GM12872 (cell line): ENCODE data around the gene MOB1B.

Experiments used
- TF ChIP-seq, protein P1 (sequence below): IDR thresholded peaks from 3 replicates; pipeline ENCODE4 v1.5.1; 2011; ENCODE audit warnings: low read depth, mild to moderate bottlenecking, low read length, moderate library complexity; ENCODE audit not compliant: insufficient read depth

MOB1B gene

DNA sequence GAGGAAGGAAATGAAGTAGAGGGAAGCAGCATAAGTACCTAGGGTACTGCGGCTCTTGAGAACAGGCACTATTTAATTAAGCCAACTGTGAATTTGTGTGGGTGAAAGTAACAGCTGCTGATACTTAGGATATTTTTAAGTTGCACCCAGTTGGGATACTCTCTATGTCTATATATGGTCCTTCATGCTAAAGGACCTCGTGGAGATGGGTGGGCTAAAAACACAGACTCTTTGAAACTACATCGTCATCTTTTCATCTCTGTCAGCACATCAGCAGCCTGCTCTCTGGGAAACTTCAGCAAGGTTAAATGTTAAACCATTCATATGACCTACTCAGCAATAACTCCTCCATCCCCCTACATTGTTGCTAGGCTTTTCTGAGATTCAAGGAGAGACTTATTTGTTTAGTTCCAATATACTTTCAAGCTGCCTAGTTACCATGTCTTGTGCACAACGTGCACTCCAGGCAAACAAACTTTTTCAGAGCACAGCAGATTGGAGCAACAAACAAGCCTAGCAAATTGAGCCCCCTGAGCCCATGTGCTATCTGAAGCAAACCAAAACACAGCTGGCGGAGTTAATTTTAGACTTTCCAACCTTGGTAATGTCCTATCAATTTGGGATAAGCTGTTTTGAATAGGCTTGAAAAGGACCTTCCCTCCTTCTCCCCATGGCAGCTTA is 6.2 kb upstream of the MOB1B start:
- TF ChIP-seq, protein P1, sequence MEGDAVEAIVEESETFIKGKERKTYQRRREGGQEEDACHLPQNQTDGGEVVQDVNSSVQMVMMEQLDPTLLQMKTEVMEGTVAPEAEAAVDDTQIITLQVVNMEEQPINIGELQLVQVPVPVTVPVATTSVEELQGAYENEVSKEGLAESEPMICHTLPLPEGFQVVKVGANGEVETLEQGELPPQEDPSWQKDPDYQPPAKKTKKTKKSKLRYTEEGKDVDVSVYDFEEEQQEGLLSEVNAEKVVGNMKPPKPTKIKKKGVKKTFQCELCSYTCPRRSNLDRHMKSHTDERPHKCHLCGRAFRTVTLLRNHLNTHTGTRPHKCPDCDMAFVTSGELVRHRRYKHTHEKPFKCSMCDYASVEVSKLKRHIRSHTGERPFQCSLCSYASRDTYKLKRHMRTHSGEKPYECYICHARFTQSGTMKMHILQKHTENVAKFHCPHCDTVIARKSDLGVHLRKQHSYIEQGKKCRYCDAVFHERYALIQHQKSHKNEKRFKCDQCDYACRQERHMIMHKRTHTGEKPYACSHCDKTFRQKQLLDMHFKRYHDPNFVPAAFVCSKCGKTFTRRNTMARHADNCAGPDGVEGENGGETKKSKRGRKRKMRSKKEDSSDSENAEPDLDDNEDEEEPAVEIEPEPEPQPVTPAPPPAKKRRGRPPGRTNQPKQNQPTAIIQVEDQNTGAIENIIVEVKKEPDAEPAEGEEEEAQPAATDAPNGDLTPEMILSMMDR, result no peak

DNA sequence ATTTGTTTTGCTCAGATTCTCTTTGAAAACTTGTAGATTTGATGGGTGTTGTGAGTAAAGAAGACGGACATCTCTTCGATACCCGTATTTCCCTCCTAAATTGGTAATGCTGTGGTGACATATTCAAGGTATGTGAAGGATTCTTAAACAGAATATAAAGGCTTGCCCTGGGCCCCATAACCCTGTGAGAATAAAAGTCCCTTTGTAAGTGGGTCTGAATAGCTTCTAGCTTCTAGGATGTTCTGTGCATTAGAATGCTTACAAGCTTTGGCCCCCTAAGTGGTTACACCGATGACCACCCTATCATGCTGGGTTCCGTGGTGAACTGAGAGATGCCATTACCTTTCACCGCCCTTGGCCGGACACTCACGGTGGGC is 574 bp upstream of the MOB1B start:
- TF ChIP-seq, protein P1, result no peak

DNA sequence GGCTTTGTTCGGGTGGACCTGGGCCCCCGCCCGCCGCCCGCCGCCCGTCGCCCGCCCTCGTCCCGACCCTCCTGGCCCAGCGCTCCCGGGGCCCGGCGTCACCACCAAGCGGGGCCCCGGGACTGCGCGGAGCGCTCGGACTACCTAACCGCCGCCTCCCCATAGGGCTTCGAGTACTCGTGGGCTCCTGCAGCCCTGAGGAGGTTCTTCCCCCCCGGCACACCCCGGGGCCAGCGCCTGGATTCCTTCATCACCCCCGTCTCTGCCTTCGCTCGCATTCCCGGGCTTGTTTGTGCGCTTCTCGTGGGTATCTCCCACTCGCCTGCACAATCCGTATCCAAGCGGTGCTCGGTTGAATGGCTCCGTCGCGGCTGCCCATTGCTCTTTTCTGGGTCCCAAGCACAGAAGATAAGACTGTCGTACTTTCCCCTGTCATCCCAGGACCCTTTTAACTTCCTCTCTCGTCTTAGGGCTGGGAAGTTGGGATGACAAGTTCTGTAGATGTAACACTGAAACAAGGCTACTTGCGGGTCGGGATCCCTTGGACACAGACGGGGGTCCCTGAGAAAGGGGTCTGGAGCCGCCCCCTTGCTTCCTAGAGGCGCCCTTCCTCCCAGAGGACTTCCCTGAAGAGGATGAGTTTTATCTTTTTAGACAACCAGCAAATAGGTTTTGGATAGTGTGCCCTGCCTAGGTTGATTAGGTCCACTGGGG is 565 bp downstream of the MOB1B start:
- TF ChIP-seq, protein P1, result no peak

DNA sequence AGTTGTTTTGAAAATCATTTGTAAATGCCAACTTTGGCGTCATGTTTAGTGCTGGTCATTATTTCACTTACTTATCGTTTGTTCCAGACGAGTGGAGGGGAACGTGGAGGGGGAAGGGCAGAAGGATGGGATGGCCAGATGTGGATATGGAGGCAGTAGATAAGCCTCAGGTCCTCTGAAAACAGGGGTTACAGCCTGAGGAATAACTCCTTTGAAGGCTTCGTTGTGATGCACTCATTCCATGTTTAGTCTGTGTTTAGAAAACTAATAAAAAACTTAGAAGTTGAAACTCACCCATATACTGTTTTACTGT is 1.1 kb downstream of the MOB1B start:
- TF ChIP-seq, protein P1, result no peak

DNA sequence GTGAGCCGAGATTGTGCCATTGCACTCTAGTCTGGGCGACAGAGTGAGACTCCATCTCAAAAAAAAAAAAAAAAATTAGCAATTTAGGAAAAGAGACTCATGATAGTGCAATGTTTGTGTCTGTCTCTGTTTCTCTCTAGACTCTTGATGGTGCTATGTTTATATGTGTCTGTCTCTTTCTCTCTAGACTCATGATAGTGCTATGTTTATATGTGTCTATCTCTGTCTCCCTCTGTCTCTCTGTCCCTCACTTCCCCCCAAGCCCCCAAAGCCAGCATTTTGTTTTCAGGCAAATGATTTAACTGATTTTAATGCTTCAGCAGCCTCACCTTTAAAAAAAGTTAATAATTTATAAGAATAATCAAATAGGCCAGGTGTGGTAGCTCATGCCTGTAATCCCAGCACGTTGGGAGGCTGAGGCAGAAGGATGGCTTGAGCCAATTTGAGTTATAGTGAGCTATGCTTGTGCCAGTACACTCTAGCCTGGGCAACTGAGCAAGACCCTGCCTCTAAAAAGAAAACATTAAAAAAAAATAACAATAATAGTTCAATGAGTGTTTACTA is 6.9 kb downstream of the MOB1B start:
- TF ChIP-seq, protein P1, result no peak

DNA sequence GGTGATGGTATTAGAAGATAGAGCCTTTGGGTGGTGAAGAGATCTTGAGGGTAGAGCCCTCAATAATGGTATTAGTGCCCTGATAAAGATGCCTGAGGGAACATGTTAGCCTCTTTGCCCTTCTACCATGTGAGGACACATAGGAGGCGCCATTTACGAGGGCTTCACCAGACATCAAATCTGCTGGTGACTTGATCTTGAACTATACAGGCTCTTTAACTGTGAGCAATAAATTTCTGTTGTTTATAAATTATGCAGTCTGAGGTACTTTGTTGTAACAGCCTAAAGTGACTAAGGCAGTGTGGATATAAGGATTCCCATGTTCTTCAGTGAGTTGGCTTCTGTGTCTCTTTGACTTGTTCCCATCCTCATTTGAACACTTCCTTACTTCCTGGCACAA is 11.8 kb downstream of the MOB1B start:
- TF ChIP-seq, protein P1, result no peak

DNA sequence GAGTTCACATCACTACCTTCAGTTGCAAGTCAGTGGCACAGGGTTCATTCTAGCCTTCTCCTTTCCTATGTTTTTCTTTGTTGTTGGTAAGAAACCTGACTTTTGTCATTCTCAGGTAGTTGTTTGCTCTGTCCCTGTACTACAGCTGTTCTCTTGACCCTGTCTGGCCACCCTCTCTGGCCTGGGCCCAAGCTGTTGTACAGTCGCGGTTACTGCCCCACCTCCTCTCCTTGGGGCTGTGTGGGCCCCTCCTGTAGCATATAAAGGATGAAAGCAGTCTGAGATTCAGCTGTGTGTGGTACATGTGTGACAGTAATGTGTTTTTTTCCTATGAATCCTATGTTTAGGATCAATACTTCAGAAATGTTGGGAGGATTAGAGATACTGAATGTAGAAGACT is 12.5 kb downstream of the MOB1B start:
- TF ChIP-seq, protein P1, result no peak
